HepG2 (cell line): ENCODE data around the gene SIRPB1. TPM values are rescaled to one million over a fixed set of nuclear protein-coding genes. Genes with fewer than 3 reads are reported as not detected.
A peak's percentile ranks its signal among the peaks of the same experiment; 100 is the strongest.

Source experiments
- CTCF ChIP-seq: sonication (generic); formaldehyde crosslinking; IDR thresholded peaks from 2 replicates; pipeline ENCODE4 v1.5.0; 2020; ENCODE audit warnings: mild to moderate bottlenecking, missing genetic modification reagents, moderate library complexity
- KIAA2018 ChIP-seq: sonication (generic); formaldehyde crosslinking; IDR thresholded peaks from 2 replicates; pipeline ENCODE4 v1.5.0; 2020; ENCODE audit warnings: mild to moderate bottlenecking, missing genetic modification reagents, borderline replicate concordance
- MAFF ChIP-seq: IDR thresholded peaks from 2 replicates; pipeline ENCODE4 v1.6.1; 2011; ENCODE audit warnings: low read depth, low read length, improper control_type of control experiment
- RXRA ChIP-seq: sonication (generic); formaldehyde crosslinking; IDR thresholded peaks from 2 replicates; pipeline ENCODE4 v1.5.1; 2020; ENCODE audit warnings: missing genetic modification reagents
- SPEN ChIP-seq: sonication (generic); formaldehyde crosslinking; IDR thresholded peaks from 2 replicates; pipeline ENCODE4 v1.5.1; 2020; ENCODE audit warnings: low read depth, mild to moderate bottlenecking, missing genetic modification reagents
- ZNF275 ChIP-seq: sonication (generic); formaldehyde crosslinking; IDR thresholded peaks from 2 replicates; pipeline ENCODE4 v1.8.0; 2022; ENCODE audit warnings: missing genetic modification reagents, mild to moderate bottlenecking, inconsistent platforms, borderline replicate concordance
- ZNF280D ChIP-seq: sonication (generic); formaldehyde crosslinking; IDR thresholded peaks from 2 replicates; pipeline ENCODE4 v1.5.1; 2020; ENCODE audit warnings: mild to moderate bottlenecking, missing genetic modification reagents
- polyA plus RNA-seq, 8 experiments: library from polyadenylated mRNA; depleted of rRNA in 3 of 8; stranded (reverse) in 7 of 8; unstranded in 1 of 8; fragments of >200 nt; fragmentation: Illumina TruSeq in 4 of 8; extraction: Trizol in 4 of 8; gene quantifications; 2 replicates each; pipeline versions ENCODE4 v1.2.1 to v1.2.3, GENCODE V29; 2011 to 2016; ENCODE audit warnings: low read depth in 4 of 8, missing spikeins in 1 of 8, mixed read lengths in 1 of 8; ENCODE audit not compliant: insufficient read depth in 1 of 8
- total RNA-seq, 5 experiments: library from RNA; depleted of rRNA; stranded (reverse); fragments of >200 nt; fragmentation: Illumina TruSeq; extraction: Trizol; gene quantifications; 2 replicates each; pipeline ENCODE4 v1.2.3, GENCODE V29; 2016; ENCODE audit warnings: low read depth in 1 of 5

Gene SIRPB1
- total and polyA plus RNA-seq, 2 of the 13 experiments (the other 11 are each of a cell fraction or from before 2014, with no cell fraction given): 0.41 to 1.4 TPM

- TF ChIP-seq ZNF280D: peak; percentile 89
- peak; percentile 89 for TF ChIP-seq CTCF (CRISPR knock-in tag)
- 0 out of 2 replicates have a peak, but pooled peaks have one; percentile 37 for TF ChIP-seq KIAA2018 (CRISPR knock-in tag)
- peak; percentile 59; the same call in 1 of the 2 replicates for TF ChIP-seq SPEN
- peak; percentile 69 for TF ChIP-seq RXRA
- TF ChIP-seq ZNF275 (CRISPR knock-in tag): no peak
- TF ChIP-seq MAFF: no peak
Measured at GRCh38 chr20:1636621-1637020, 16.8 kb upstream of the SIRPB1 start (continued).
